GM21619 (cell line): ENCODE measurements around the gene DNAH10.
"Not testable (repeated sequence)": the region's sequence is repeated elsewhere in the genome, so short reads cannot be mapped to it uniquely, and the experiment has no call there.

Source experiments
- ATAC-seq: cut with Tn5 transposase; IDR thresholded peaks from one replicate; pipeline ENCODE4 v1.9.1; 2021; ENCODE audit not compliant: unreplicated experiment

The DNAH10 gene

DNA sequence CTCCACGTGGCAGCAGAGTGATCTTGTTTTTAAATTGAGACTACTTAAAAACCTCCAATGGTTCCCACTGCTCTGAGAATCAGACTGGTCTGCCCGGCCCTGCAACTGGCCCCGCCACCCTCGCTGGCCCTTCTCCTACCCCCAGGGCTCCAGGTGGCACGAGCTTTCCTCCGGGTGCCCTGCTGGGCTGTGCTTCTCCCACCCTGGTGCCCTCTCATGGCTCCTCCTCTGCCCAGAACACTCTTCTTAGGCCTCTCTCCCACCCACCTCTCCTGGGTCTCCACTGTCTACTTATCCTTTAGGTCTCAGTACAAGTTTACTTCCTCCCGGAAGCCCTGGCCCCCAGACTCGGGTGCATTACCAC is 184.0 kb downstream of the DNAH10 start:
- no peak for ATAC-seq

DNA sequence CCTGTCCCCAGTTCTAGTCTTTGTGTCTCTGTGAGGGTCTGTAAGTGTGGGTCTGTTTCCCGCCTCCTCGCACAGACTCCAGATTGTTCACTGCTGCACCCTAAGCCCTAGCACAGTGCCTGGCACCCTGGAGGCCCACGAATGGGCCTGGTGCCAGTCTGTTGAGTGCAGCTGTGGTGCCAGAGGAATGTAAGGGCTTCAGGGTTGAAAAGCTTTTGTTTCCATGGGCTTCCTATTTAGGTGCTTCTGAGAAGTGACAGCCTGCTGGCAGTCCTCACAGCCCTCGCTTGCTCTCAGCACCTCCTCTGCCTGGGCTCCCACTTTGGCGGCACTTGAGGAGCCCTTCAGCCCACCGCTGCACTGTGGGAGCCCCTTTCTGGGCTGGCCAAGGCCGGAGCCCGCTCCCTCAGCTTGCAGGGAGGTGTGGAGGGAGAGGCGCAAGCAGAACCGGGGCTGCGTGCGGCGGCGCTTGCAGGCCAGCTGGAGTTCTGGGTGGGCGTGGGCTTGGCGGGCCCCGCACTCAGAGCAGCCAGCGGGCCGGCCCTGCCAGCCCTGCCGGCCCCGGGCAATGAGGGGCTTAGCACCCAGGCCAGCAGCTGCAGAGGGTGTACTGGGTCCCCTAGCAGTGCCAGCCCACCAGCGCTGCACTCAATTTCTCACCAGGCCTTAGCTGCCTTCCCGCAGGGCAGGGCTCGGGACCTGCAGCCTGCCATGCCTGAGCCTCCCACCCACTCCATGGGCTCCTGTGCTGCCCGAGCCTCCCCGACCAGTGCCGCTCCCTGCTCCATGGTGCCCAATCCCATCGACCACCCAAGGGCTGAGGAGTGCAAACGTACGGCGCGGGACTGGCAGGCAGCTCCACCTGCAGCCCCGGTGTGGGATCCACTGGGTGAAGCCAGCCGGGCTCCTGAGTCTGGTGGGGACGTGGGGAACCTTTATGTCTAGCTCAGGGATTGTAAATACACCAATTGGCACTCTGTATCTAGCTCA is 184.7 kb downstream of the DNAH10 start:
- ATAC-seq, result not testable (repeated sequence)

DNA sequence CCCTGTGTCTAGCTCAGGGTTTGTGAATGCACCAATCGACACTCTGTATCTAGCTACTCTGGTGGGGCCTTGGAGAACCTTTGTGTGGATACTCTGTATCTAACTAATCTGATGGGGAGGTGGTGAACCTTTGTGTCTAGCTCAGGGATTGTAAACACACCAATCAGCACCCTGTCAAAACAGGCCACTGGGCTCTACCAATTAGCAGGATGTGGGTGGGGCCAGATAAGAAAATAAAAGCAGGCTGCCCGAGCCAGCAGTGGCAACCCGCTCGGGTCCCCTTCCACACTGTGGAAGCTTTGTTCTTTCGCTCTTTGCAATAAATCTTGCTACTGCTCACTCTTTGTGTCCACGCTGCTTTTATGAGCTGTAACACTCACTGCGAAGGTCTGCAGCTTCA is 185.4 kb downstream of the DNAH10 start:
- ATAC-seq, result not testable (repeated sequence)

DNA sequence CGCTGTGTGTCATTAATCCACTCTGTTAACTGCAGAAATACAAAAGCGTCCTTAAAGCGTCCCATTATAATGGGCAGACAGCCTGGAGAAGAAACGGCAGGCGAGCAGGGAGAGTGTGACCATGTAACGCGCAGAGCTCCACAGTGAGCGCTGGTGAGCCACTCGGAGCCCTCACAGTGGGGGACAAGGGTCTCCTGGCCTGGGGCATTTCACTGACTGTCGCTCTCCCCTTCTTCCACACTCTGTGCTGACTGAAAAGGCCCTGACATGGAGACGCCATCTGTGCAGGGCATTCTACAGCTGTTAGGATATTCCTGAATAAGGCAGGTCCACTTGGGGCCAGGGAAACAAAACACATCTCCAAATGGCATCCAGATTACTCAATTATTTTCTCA is 186.3 kb downstream of the DNAH10 start:
- ATAC-seq, result no peak

DNA sequence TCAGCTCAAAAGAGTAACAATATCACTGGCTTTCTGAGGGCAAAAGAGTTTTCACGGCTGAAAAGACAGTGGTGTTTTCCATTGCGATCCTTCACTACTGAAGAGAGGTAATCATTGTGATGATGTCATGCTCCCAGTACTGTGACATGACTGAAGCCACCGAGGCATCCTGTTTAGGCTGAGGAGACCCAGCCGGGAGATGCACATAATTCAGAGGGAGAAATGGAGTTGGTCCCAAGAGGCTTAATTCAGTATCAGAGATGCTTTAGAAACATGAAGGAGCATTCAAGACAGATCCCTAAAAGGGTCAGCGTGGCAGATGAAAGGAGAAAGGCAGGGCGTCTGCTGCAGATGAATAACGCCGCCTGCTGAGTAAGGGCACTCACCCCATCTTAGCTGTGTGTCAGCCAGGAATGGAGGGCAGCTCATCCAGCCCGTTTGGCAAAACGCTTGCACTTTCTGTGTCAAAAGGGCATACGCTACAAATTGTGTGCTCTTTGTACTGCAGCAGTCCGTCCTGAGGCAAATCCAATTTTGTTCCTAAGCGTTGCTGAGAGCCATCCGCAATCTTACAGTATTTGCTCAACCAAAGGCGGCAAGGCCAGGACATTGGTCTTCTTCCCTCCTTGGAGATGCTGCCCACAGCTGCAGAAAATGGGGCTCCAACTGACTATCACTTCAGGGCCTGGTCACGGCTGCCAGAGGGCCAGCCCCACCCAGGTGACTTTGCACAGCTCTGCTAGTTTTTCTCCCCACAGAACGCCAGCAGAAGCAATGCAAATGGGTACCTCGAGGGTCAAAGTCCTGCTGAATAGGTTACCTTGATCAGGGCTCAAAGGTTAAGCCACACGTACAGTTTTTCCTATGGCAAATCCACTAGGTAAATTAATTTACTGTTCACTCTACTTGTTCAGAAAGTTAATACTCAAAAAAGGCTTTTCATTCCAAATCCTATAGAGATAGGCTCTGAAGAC is 187.0 kb downstream of the DNAH10 start:
- ATAC-seq, result no peak

DNA sequence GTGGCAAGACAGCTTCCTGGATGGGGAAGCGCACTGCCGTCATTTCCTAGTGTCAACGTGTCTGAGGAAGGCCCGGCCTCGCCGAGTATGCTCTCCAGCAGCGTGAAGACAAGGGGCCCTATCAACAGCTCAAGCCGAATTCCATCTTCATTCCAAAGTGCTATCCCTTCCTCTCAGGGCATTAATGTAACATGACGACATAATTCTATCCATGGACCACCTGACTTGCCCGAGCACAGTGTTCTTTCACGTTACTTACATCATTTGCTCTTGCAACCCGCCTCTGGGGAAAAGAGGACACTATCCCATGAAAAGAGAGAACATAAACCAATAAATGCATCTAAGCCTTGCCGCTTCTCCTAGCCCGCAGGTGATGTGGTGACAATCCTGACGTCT is 187.7 kb downstream of the DNAH10 start:
- no peak for ATAC-seq

DNA sequence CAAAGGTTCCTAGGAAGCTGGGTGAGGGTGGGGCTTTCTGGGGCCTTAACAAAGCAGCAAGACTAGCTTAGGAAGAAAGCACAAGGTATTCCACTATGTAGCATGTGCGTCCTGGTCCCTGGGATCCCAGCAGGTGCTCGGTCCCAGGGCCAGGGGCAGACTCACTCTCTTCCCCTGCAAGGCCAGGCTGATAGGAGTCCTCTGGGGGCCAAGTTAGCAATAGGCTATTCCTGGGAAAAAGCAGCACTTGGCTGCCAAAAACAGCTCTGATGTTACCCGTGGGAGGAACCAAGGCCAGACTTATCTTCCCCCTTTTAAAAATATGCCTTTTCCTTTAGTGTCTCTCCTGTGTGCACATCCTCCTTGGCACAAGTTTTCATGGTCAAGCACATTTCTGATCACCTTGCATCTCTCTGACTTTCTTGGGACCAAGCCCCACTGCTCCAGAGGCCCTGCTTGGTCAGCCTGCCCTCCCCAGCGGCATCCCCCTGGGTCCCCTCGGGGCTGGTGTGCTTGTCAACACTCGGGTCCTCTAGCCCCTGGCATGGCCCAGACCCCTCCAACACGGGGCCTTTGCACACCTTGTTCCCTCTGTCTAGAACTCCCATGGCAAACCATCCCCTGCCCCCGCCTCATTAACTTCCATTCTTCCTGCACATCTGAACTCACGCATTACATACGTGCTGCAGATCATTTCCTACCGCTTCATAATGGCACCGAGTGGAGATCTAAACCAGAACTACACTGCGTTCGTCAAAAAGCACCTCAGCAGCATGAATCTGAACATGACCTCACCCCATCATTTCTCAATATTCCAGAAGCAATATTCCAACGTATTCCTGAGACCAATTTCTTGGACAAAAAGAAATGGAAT is 188.6 kb downstream of the DNAH10 start:
- no peak for ATAC-seq

DNA sequence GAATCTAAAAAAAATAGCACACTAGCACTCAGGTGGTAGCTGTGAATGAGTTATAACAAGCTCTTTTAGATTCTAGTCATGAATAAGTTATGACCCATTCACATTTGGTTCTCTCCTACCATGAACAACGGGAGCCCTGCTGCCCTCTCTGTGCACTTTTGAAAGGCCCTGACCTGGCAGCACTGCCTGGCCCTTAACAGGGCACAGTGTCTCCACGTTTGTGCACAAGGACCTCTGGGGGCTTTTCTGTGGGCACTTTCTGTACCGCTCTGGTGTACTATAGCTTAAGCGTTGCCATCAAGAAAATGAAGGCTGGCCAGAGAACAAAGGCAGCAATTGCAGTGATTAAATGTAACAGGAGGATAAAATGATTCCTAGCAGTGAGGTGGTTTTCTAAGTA is 189.4 kb downstream of the DNAH10 start:
- ATAC-seq, result no peak

DNA sequence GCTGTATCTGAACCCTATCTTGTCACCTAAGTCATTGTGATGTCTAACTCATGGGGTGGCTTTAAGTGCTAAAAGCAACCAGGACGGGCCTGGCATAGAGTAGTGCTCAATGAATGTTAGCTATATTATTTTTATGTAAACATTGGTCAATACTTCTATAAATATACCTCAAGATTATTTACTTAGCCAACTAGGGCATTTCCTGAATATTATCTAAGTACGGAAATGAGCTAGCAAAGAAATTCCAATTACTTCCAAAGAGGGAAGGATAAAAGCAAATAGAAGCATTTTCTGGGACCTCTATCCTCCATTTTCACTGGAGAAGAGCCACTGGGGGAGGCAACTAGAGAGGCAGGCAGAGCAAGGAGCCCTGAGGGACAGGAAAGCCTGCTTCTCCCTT is 189.9 kb downstream of the DNAH10 start:
- ATAC-seq, result no peak

DNA sequence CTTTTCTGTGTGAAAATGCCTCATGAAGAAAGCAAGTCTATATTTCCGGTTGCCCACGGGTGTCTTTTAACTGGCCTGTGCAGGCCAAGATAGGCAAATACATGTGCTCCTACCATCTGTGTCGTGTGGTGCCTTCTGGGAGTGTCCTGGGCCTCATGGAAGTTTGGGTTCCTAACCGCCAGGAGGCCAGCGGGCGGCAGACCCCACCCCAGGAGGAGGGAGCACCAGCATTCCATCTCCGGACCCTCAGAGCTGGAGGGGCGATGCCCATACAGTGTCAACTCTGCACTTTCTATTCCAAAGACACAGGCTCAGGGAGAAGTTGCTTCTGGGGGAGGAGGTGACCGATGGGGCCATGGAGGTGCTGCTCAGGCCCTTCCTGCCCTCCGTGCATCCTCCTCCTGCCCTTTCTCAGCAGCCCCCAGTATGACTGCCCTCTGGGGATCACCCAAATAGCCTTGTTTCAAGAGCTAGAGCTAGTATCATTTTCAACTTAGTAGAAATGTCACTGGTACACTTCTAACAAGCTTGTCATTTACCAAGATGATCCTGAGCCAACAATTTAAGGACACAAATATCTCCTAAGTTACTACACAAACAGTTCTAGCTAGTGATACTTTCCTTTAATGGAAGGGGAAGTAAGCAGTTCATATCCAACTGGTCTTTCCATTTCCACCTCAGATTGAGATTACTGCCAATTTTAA is 192.7 kb downstream of the DNAH10 start:
- no peak for ATAC-seq

DNA sequence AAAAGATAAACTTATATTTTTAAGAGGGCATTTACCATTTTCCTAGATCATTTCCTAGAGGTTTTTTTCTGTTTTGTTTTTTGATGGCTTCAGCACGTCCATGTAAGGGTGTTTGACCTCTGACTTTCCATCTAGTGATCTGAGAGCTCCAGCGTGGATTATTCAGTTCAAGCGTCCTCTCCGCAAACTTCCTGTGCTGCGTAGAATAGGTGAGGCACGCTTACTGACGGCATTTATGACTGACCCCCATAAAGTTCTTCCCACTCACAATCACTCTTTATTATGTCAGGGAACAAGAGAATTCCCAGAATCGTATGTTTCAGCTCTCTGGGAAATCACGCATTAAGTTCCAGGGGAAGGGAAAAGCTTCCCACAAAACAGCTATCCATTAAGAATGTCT is 194.1 kb downstream of the DNAH10 start:
- ATAC-seq, result no peak

DNA sequence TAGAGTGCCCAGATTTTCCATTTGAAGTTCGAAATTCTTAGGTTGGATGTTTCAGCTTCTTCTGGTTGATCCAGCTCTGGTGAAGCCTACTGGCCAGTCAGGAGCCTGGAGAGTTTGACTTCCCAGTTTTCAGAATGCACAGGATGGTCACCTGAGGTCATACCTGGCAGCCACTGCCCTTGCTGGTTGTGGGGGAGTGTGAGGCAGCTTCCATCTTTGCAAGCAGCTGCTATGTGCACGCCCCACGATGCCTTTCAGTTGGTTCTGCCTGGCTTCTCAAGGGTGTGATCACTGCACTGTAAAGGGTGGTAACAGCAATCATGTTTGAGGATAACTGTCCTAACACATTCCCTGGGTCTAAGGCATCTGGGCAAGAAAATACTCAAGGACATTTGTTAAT is 195.1 kb downstream of the DNAH10 start:
- ATAC-seq, result no peak

DNA sequence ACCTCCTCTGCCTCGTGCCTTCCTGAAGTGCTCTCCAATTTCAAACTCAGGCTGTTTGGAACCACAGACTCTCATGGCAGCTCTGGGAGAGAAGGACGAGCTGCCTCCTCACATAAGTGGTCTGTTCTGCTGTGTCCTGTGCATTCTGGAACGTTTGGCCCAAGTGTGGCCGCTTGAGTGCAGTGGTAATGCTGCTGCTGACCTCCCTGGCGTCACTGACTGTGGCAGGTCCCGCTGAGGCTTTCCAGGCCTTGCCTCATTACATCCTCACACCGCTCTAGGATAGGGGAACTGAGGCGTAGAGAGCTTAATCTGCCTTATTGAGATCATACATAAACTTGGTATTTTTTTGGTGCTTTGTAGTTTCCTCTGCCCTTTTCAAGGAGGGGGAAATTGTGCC is 196.4 kb downstream of the DNAH10 start:
- no peak for ATAC-seq

DNA sequence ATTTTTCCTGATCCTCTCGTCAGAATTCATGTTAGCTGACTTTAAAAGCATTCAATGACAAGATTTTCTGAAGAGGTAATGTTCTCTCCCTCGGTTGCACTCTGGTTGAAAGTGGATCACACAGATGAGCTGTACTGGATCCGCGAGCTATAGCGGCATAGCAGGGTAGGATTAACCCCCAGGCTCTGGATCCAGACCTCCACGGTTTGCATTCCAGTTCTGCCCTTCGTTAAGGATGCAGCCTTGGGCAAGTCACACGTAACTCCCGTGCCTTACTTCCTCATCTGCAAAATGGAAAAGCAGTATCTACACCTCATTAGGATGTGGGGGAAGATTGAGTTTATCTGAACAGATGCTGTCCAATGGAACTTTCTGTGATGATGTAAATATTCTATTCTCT is 196.8 kb downstream of the DNAH10 start:
- no peak for ATAC-seq

DNA sequence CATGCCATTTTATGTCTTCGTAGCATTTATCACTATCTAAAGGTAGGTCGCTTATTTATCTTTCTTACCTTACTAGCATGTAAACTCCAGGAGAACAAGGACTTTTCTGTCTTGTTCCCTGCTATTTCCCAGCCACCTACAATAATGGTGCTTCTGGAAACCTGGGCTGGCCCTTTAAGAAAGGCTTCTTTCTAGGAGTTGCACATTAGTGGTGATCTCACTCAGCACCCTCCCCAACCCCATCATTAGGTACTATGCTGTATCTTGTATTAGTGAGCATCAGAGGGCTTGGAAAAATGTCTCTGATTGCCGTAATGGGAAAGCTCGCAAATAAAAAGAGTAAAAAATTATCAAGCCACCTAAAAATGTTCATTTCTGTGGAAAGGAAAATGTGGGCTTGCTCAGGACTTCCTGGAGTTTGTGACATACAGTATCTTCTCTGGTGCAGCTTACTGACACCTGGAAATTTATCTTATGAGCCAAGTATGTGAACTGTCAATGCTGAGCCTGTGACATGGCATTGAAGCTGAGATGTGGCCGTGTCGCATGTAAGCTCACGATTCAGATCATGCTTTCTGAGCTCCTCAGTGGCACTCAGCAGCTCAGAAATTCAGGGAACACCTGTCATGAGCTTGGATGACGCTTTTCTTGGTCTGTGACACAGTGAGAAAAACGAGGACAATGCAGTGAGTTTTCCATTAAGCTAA is 198.1 kb downstream of the DNAH10 start:
- ATAC-seq, result no peak

DNA sequence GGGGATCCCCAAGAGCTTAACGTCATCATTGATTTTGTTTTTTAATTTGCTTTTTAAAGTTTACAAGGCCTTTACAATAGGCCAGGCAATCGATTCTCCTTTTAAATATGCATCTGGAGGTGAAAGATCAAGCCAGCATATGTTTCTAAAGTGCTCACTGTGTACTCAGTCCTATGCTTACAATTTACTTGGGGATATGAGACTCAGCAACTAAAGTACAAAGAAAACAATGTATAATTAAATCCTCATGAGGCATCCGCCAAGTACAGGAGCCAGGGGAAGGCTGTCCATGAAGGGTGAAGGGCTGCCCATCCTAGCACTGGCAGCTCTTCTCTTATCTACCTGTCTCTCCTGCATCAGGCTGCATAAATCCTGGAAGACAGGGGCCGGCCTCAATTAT is 198.8 kb downstream of the DNAH10 start:
- no peak for ATAC-seq

DNA sequence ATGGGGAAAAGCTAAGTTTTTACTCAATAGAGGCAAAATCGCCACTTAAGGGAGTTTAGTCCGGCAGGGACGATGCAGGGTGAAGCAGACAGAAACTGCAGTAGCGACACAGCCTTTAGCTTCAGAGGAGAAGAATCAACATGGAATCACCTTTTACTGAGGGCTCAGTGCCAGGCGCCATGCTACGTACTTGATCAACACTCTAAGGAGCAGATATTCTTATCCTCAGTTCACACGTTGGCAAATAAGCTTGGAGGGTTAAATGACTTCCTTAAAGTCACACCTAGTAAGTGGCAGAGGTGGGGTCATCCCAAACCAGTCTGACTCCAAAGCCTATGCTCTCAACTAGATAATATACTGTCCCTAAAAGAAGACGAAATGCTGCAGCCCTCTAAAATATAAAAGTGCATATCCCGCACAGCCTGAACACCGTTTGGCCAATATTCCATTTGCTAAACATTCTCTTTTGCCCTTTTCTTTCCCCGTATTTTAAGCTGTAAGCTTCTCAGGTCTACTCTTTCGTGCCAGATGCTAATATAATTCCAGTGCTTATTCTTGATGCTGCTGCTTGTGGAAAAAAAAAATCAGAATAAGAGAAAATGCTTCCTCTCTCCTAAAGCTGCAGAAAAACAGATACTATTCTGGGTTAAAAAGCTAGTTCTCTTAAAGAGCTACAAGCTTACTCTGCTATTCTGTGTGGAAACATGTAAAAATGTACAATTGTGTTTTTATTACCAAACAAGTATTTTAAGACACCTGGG is 199.7 kb downstream of the DNAH10 start:
- ATAC-seq, result no peak

DNA sequence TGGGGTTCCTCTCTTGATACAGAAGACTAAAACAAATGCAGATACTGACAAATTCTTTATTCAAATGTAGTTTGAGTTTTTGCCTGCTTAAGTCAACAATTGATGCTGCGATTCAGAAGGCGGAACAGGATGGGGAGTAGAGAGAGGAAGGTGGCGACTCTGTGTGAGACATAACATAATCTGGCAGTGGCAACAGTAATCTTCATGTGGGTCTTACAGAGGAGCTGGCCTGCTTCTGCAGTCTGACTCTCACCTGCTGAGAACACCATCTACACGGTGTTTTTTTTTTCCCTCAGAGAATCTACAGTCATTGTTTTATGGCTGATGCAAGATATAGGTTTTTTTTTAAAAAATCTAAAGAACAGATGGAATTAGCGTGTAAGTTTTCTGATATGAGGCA is 200.4 kb downstream of the DNAH10 start:
- ATAC-seq, result no peak

DNA sequence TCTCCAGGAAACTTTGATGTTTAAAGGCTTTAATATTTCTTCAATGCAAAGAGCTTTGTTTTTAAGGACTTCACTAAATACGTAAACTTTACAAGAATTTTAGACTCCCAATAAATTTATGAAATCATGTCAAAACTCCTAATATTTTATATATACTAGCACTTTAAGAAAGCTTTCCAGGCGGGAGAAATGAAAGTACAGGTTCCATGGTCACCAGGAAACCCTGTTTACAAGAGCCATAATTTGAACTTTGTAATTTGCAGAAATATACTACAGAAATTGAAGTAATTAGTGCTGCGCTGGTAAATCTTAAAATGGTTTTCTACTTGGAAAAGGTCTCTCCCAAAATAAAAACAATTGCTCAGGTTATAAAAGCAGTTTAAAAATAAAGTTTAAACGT is 201.7 kb downstream of the DNAH10 start:
- ATAC-seq, result no peak
